ENCODE data around the gene PTH2. TPM values are rescaled to one million over a fixed set of nuclear protein-coding genes. Genes with fewer than 3 reads are reported as not detected.
"Not testable (repeated sequence)": the region's sequence is repeated elsewhere in the genome, so short reads cannot be mapped to it uniquely, and the experiment has no call there.

The PTH2 gene
- total RNA-seq, 1 donor from 2014 or later, result not detected

- no peak for DNase-seq (ENCODE audit: extremely low read depth, low read depth, low spot score)
Measured at GRCh38 chr19:49448432-49448786, 25.2 kb upstream of the PTH2 start.

DNA sequence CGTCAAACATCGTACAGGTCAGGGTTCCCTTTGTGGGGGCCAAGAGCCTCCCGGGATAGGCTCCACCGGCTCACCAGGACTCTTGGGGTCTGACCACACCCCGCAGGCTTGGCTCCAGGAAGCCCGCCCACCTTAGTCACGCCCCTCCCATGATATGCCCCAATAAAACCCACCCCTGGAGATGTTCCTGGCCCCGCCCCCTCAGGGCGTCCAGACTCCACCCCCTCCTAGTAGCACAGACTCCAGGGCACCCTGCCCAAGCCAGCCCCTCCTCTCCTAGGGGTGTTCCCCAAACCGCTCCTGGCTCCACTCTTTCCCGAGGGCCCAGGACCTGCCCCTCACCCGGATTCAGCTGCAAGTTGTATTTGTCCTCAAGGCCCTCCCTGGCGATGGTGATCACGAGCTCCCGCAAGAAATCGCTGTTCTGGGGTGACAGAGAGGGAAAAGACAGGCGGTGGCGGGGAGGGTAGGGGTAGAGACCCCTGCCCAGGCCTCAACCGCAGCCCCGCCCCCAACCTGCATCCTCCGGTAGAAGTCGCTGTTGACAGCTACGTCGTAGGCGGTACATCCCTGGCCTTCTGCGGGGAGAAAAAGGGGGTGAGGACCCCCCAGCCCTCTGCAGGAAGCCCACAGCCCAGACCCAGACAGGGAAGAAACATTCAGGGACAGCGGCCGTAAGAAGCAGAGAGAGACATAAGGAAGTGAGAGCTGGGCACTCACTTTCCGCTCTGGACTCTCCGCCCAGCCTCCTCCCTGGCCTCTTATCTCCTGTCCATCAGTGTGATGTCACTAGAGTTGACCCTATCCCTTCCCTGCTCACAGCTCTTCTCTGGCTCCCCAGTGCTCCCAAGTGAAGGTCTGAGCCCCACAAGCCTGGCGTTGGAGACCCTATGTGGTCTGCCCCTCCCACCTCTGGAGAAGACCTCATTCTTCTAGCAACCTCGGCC, 24.5 kb upstream of the PTH2 start:
- DNase-seq (ENCODE audit: extremely low read depth, low read depth, low spot score), result no peak

GRCh38 chr19:49445997-49446396, 22.8 kb upstream of the PTH2 start:
- no peak for DNase-seq (ENCODE audit: extremely low read depth, low read depth, low spot score)

- not testable (repeated sequence) for DNase-seq (ENCODE audit: extremely low read depth, low read depth, low spot score)
Measured at GRCh38 chr19:49444100-49444700, 21.0 kb upstream of the PTH2 start.

DNA sequence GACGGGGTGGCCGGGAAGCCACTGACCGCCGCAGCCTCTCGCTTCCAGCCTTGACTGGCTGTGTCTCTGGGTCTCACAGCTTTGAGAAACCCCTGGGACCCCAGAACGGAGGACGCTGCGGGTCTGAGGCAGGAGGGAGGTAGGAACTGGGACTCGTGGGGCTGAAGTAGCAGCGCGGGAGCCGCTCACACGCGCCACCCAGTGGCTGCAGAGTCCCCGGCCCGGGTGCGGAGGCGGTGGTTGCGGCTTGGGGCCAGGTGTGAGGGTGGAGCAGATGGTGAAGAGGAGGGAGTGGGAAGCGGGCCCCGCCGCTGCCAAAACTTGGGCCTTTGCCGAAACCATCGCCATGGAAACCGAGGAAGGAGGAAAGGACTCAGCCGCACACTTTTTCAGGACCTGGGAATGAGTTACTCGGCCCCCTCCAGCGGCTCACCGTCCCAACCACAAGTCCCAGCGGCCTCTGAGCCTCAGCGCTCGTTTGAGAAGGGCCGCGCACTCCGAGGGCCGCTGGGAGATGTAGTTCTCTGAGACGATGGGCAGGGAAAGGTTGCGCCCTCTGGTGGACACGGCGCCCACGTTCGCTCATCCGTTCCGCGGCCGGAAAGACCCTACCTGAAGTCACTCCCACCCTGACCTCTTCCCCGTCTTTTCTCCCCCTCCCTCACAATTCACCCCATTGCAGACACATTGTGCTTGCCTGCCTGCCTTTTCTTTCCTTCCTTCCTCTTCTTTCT, 20.3 kb upstream of the PTH2 start:
- DNase-seq (ENCODE audit: extremely low read depth, low read depth, low spot score), result peak; percentile 62

DNA sequence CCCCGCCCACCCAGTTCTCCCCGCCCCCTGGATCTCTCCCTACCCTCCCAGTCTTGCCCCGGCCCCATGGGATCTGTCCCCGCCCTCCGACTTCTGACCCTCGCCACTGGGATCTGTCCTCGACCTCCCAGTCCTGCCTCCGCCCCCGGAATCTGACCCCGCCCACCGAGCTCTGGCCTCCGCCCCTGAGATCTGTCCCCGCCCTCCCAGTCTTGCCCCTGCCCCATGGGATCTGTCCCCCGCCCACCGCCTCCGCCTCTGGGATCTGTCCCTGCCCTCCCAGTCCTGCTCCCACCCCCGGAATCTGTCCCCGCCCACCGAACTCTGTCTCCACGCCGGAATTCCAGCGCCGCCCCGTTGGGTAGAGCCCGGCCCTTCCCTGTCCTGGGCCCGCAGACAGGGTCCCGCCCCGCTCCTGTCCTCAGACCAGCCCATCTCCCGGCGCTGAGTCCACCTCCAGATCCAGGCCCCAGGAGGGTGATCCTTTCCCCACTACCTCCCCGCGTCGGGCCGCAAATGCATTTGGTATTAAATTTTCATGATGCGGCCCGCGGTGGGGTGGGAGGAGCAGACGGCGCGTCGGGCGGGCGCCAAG, 19.6 kb upstream of the PTH2 start:
- no peak for DNase-seq (ENCODE audit: extremely low read depth, low read depth, low spot score)

GRCh38 chr19:49442354-49442753, 19.1 kb upstream of the PTH2 start:
- no peak for DNase-seq (ENCODE audit: extremely low read depth, low read depth, low spot score)

DNA sequence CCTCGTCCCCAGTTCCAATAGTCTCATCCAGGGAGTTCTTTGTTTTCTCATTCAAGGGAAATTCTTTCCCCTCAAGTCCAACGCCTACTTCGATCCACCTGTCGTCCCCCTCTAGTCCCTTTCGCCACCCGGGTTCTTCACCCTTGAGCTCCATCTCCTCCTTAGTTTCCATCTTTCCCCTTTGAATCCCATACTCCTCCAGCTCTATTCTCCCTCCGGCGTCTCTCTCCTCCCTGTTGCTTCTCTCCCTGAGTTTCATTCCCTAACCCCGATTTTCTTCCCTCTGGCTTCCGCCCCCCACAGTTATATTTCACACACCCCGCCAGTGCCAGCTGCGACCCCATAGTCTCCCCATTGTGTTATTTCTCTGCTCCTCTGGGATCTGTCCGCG, 18.7 kb upstream of the PTH2 start:
- no peak for DNase-seq (ENCODE audit: extremely low read depth, low read depth, low spot score)

GRCh38 chr19:49441210-49441959, 18.1 kb upstream of the PTH2 start, which contains the start of gene SLC17A7:
TSS of gene SLC17A7 (minus strand) at chr19:49441527. CDS start at chr19:49441379, 148 bp downstream.
- no peak for DNase-seq (ENCODE audit: extremely low read depth, low read depth, low spot score)

DNA sequence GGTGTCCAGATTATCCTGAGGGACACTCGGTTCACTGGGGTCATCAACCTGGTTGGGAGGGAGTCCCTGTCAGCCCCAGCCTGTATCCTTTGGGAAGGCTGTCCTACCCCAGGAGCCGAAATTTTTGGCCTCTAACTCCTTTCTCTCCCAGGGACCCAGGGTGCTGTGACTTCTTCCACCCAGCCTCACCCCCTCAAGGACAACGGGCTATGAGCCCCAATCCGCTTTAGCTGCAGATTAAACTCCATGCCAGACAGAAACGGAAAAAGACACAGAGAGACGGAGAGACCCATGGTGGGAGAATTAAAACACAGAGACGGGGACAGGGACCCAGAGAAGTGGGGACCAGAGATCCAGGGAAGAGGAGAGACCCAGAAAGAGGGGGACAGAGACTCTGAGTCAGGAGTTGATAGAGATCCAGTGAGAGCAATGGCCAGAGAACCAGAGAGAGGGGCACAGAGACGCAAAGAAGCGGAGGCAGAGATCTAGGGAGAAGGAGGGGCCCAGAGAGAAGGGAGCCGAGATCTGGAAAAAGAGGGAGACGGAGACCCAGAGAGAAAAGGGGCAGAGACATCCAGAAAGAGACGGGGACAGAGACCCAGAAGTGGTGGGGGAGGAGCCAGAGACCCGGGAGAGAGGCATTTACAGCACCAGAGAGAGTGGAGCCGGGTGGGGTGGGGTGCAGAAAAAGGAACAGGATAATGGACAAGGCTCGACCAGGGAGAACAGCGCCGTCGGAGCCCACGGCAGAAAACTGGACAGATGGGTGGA, 17.4 kb upstream of the PTH2 start:
- no peak for DNase-seq (ENCODE audit: extremely low read depth, low read depth, low spot score)

GRCh38 chr19:49439836-49440235, 16.6 kb upstream of the PTH2 start:
- no peak for DNase-seq (ENCODE audit: extremely low read depth, low read depth, low spot score)

GRCh38 chr19:49438261-49438660, 15.0 kb upstream of the PTH2 start:
- DNase-seq (ENCODE audit: extremely low read depth, low read depth, low spot score), result no peak

GRCh38 chr19:49437231-49437630, 14.0 kb upstream of the PTH2 start:
- DNase-seq (ENCODE audit: extremely low read depth, low read depth, low spot score), result no peak

GRCh38 chr19:49436381-49437017, 13.3 kb upstream of the PTH2 start:
- DNase-seq (ENCODE audit: extremely low read depth, low read depth, low spot score), result no peak

DNA sequence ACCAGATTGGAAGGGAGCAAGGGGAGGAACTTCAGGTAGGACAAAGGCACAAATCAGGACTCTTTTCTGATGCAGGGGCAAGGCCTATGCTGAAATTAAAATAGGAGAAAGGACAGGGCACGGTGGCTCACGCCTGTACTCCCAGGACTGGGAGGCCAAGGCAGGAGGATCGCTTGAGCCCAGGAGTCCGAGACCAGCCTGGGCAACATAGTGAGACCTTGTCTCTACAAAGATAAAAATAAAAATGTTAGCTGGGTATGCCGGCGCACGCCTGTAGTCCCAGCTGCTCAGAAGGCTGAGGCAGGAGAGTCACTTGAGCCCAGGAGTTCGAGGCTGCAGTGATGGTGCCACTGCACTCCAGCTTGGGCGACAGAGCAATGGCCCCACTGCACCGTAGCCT, 12.4 kb upstream of the PTH2 start:
- DNase-seq (ENCODE audit: extremely low read depth, low read depth, low spot score), result no peak

- no peak for DNase-seq (ENCODE audit: extremely low read depth, low read depth, low spot score)
Measured at GRCh38 chr19:49434907-49435583, 11.8 kb upstream of the PTH2 start.

GRCh38 chr19:49433240-49433901, 10.1 kb upstream of the PTH2 start:
- DNase-seq (ENCODE audit: extremely low read depth, low read depth, low spot score), result no peak
